H9 (cell line): Measurements from ENCODE around the gene PAPLN. TPM values are rescaled to one million over a fixed set of nuclear protein-coding genes. Genes with fewer than 3 reads are reported as not detected.

ENCODE experiments used
- DNase-seq: peaks from one replicate; pipeline ENCODE4 v3.0.0-alpha.2; 2017
- H2AFZ ChIP-seq: one replicate; pipeline ENCODE4 v1.6.1; 2013; ENCODE audit warnings: mild to moderate bottlenecking, low read length, control low read depth, moderate library complexity
- H2AK5ac ChIP-seq: 2 replicates; pipeline ENCODE4 v1.6.1; 2013; ENCODE audit warnings: low read length, control low read depth, mixed read lengths; ENCODE audit not compliant: insufficient read length
- H2BK120ac ChIP-seq: one replicate; pipeline ENCODE4 v1.6.1; 2013; ENCODE audit warnings: low read depth, mild to moderate bottlenecking, low read length, control low read depth, inconsistent platforms; ENCODE audit not compliant: poor library complexity, severe bottlenecking
- H2BK12ac ChIP-seq: 2 replicates; pipeline ENCODE4 v1.6.1; 2013; ENCODE audit warnings: low read length, control low read depth, mixed read lengths, low read depth; ENCODE audit not compliant: insufficient read length
- H2BK15ac ChIP-seq: 2 replicates; pipeline ENCODE4 v1.6.1; 2013; ENCODE audit warnings: low read depth, low read length, control low read depth
- H2BK20ac ChIP-seq: one replicate; pipeline ENCODE4 v1.6.1; 2013; ENCODE audit warnings: low read depth, mild to moderate bottlenecking, low read length, control low read depth, inconsistent platforms; ENCODE audit not compliant: poor library complexity, severe bottlenecking
- H2BK5ac ChIP-seq: 2 replicates; pipeline ENCODE4 v1.6.1; 2013; ENCODE audit warnings: low read length, control low read depth, mixed read lengths; ENCODE audit not compliant: insufficient read length
- H3K14ac ChIP-seq: 2 replicates; pipeline ENCODE4 v1.6.1; 2013; ENCODE audit warnings: low read length, control low read depth; ENCODE audit not compliant: insufficient read depth
- H3K18ac ChIP-seq: 2 replicates; pipeline ENCODE4 v1.6.1; 2013; ENCODE audit warnings: low read depth, mild to moderate bottlenecking, mixed read lengths, low read length, control low read depth; ENCODE audit not compliant: insufficient read length
- H3K23ac ChIP-seq: 2 replicates; pipeline ENCODE4 v1.6.1; 2013; ENCODE audit warnings: low read length, control low read depth, mixed read lengths, low read depth; ENCODE audit not compliant: insufficient read length
- H3K23me2 ChIP-seq: 2 replicates; pipeline ENCODE4 v1.6.1; 2013; ENCODE audit warnings: low read depth, mild to moderate bottlenecking, mixed read lengths, low read length, control low read depth; ENCODE audit not compliant: insufficient read length, poor library complexity, severe bottlenecking
- H3K27ac ChIP-seq: 2 replicates; pipeline ENCODE4 v1.5.1; 2013; ENCODE audit warnings: low read length, control low read depth, mixed read lengths, low read depth; ENCODE audit not compliant: insufficient read length
- H3K27me3 ChIP-seq: 2 replicates; pipeline ENCODE4 v1.6.1; 2013; ENCODE audit warnings: low read length, control low read depth, inconsistent platforms; ENCODE audit not compliant: insufficient read depth
- H3K4ac ChIP-seq: 2 replicates; pipeline ENCODE4 v1.6.1; 2013; ENCODE audit warnings: low read depth, mild to moderate bottlenecking, control low read depth, inconsistent platforms, low read length, moderate library complexity
- H3K4me1 ChIP-seq: 2 replicates; pipeline ENCODE4 v1.6.1; 2013; ENCODE audit warnings: low read length, control low read depth, inconsistent platforms; ENCODE audit not compliant: insufficient read depth
- H3K4me2 ChIP-seq: 2 replicates; pipeline ENCODE4 v1.6.1; 2013; ENCODE audit warnings: low read length, control low read depth, mixed read lengths; ENCODE audit not compliant: insufficient read length, insufficient read depth
- H3K56ac ChIP-seq: 2 replicates; pipeline ENCODE4 v1.6.1; 2013; ENCODE audit warnings: low read depth, mild to moderate bottlenecking, mixed read lengths, low read length, control low read depth; ENCODE audit not compliant: insufficient read length
- H3K79me1 ChIP-seq: 2 replicates; pipeline ENCODE4 v1.6.1; 2013; ENCODE audit warnings: low read depth, mild to moderate bottlenecking, moderate library complexity, low read length, control low read depth, inconsistent platforms; ENCODE audit not compliant: insufficient read depth, poor library complexity, severe bottlenecking
- H3K79me2 ChIP-seq: 2 replicates; pipeline ENCODE4 v1.6.1; 2013; ENCODE audit warnings: low read length, control low read depth, inconsistent platforms; ENCODE audit not compliant: insufficient read depth
- H3K9ac ChIP-seq: 2 replicates; pipeline ENCODE4 v1.6.1; 2013; ENCODE audit warnings: low read length, control low read depth, mixed read lengths; ENCODE audit not compliant: insufficient read length; ENCODE audit errors: extremely low read depth
- H3K9me3 ChIP-seq: one replicate; pipeline ENCODE4 v1.6.1; 2013; ENCODE audit warnings: low read depth, low read length, inconsistent platforms; ENCODE audit not compliant: control insufficient read depth
- H3T11ph ChIP-seq: one replicate; pipeline ENCODE4 v1.6.1; 2013; ENCODE audit warnings: mild to moderate bottlenecking, low read length, control low read depth, inconsistent platforms
- H4K20me1 ChIP-seq: one replicate; pipeline ENCODE4 v1.6.1; 2013; ENCODE audit not compliant: control insufficient read depth, insufficient read length, insufficient read depth
- H4K5ac ChIP-seq: 2 replicates; pipeline ENCODE4 v1.6.1; 2013; ENCODE audit warnings: low read depth, mild to moderate bottlenecking, mixed read lengths, low read length, control low read depth; ENCODE audit not compliant: insufficient read length
- H4K8ac ChIP-seq: replicated peaks from 2 replicates; pipeline ENCODE4 v1.6.1; 2013; ENCODE audit warnings: low read length, control low read depth, mixed read lengths, low read depth; ENCODE audit not compliant: insufficient read length
- H4K91ac ChIP-seq: 2 replicates; pipeline ENCODE4 v1.6.1; 2013; ENCODE audit warnings: low read depth, mild to moderate bottlenecking, moderate library complexity, mixed read lengths, low read length, control low read depth; ENCODE audit not compliant: insufficient read length
- H3K27ac Mint-ChIP-seq, 3 experiments: 2 replicates in 2 of 3; 3 replicates in 1 of 3; pipeline ENCODE4 v1.8.0; 2020 to 2021; ENCODE audit warnings: mixed read lengths in 3 of 3, mild to moderate bottlenecking in 1 of 3, moderate library complexity in 1 of 3
- H3K27me3 Mint-ChIP-seq: 2 replicates; pipeline ENCODE4 v1.8.0; 2021; ENCODE audit warnings: low read depth, mild to moderate bottlenecking, moderate library complexity, mixed read lengths
- H3K36me3 Mint-ChIP-seq, 3 experiments: 2 replicates in 2 of 3; 3 replicates in 1 of 3; pipeline ENCODE4 v1.8.0; 2020 to 2021; ENCODE audit warnings: low read depth in 3 of 3, mixed read lengths in 3 of 3; ENCODE audit not compliant: insufficient read depth in 1 of 3
- H3K4me1 Mint-ChIP-seq, 2 experiments: 2 replicates each; pipeline ENCODE4 v1.8.0; 2020; ENCODE audit warnings: mixed read lengths in 2 of 2
- H3K4me3 Mint-ChIP-seq, 2 experiments: 2 replicates in 1 of 2; 3 replicates in 1 of 2; pipeline ENCODE4 v1.8.0; 2020 to 2021; ENCODE audit warnings: mild to moderate bottlenecking in 2 of 2, mixed read lengths in 2 of 2, moderate library complexity in 1 of 2
- H3K9me3 Mint-ChIP-seq, 2 experiments: 2 replicates in 1 of 2; 3 replicates in 1 of 2; pipeline ENCODE4 v1.8.0; 2020; ENCODE audit warnings: mild to moderate bottlenecking in 2 of 2, mixed read lengths in 2 of 2, moderate library complexity in 1 of 2
- CTCF ChIP-seq: fragments of 200-600 bp; sonication (generic); conservative IDR thresholded peaks from 3 replicates; pipeline ENCODE4 v1.8.0; 2021; ENCODE audit warnings: antibody characterized with exemption, mild to moderate bottlenecking
- WGBS: extraction: QIAGEN DNeasy Blood & Tissue Kit; methylation state at CpG from one replicate; pipeline ENCODE4 v1.1.7; 2013; ENCODE audit warnings: missing lambda C conversion rate, low lambda C conversion rate, mixed read lengths; ENCODE audit not compliant: insufficient read length; ENCODE audit errors: extremely low coverage; 5-methylcytosine and 5-hydroxymethylcytosine counted together
- total RNA-seq: library from RNA; stranded (reverse); gene quantifications from 2 replicates; pipeline ENCODE4 v1.2.1, GENCODE V29; 2021

Gene PAPLN
- total RNA-seq, 1 experiment from 2014 or later: 8.5 TPM

- Histone ChIP-seq H3K9ac (no peak overlapping the region), H2BK20ac (no peak overlapping the region)
- peaks cover 55 to 61% of the 10 kb centered on the region in 2 experiments for H3K4me1 Mint-ChIP-seq
These were observed 4.3 kb upstream of the PAPLN start for GRCh38 chr14:73232984-73233383.

More at GRCh38 chr14:73232984-73233383, 4.3 kb upstream of the PAPLN start:
- no peak overlapping the region for H4K8ac ChIP-seq
- no peaks in the 10 kb centered on the region for H3K9me3 Mint-ChIP-seq
- no peaks in the 10 kb centered on the region for H4K20me1 ChIP-seq
- no peak overlapping the region for H2AFZ ChIP-seq
- no peak overlapping the region for H4K91ac ChIP-seq
- no CpG with 5 or more reads among the region's 8 CpGs for WGBS
- H3K4ac ChIP-seq: no peak overlapping the region
- no peak overlapping the region for H3K27ac Mint-ChIP-seq
- peaks cover 12% of the 10 kb centered on the region for H3K23me2 ChIP-seq
- H3K23ac ChIP-seq: no peak overlapping the region
- no peak overlapping the region for H3K27ac ChIP-seq
- no peak overlapping the region for H2BK5ac ChIP-seq
- peaks cover 7% of the 10 kb centered on the region; the same call in 1 of the 2 replicates for H3K4me1 ChIP-seq
- H3K79me1 ChIP-seq: no peaks in the 10 kb centered on the region
- peaks cover 0 to 2% (median 0%) of the 10 kb centered on the region in 3 experiments; a peak in 2 of 7 replicates for H3K36me3 Mint-ChIP-seq
- peaks cover 36% of the 10 kb centered on the region for H3K27me3 Mint-ChIP-seq
- H2BK120ac ChIP-seq: no peak overlapping the region
- H3K56ac ChIP-seq: no peak overlapping the region
- H3K27me3 ChIP-seq: peaks cover 6% of the 10 kb centered on the region; the same call in 1 of the 2 replicates
- no peak overlapping the region for H3K18ac ChIP-seq
- TF ChIP-seq CTCF: no peak
- H2BK12ac ChIP-seq: no peak overlapping the region
- no peak overlapping the region for H2AK5ac ChIP-seq
- no peaks in the 10 kb centered on the region for H3K9me3 ChIP-seq
- H4K5ac ChIP-seq: no peak overlapping the region
- no peak overlapping the region for H3K4me3 Mint-ChIP-seq
- H3K79me2 ChIP-seq: no peaks in the 10 kb centered on the region
- DNase-seq: no peak
- no peak overlapping the region for H2BK15ac ChIP-seq
- H3T11ph ChIP-seq: no peak overlapping the region
- no peak overlapping the region for H3K14ac ChIP-seq
- no peak overlapping the region for H3K4me2 ChIP-seq
